Measurements from ENCODE around the gene ANKRD66.

Gene ANKRD66

GRCh38 chr6:46790355-46790874, 43.7 kb downstream of the ANKRD66 start:
- no peak for DNase-seq (ENCODE audit: low spot score)

- no peak for DNase-seq (ENCODE audit: low spot score)
Observed at GRCh38 chr6:46792635-46793034, 45.9 kb downstream of the ANKRD66 start.

DNA sequence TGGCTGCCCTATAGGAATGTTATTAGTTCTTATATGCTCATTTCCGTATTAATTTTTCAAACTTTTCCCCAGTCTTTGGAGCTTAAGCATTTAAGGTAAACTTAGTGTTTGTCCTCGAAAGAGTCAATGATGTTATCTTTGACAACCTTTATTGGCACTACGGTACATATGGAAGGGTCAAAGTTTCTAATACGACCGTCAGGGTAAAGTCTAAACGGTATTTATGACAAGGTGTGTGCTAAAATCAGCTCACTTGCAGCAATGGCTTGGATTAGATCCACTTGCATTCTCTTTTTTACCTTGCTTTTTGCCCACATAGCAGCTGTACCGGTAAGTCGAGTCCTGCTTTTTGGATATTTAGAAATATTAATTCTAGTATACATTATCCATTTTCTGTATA, 46.4 kb downstream of the ANKRD66 start, which contains the start of gene MEP1A:
TSS of gene MEP1A (plus strand) at position 252 of the 400 bp plus-strand sequence. CDS start at position 262, 10 bp downstream.
- no peak for DNase-seq (ENCODE audit: low spot score)

DNA sequence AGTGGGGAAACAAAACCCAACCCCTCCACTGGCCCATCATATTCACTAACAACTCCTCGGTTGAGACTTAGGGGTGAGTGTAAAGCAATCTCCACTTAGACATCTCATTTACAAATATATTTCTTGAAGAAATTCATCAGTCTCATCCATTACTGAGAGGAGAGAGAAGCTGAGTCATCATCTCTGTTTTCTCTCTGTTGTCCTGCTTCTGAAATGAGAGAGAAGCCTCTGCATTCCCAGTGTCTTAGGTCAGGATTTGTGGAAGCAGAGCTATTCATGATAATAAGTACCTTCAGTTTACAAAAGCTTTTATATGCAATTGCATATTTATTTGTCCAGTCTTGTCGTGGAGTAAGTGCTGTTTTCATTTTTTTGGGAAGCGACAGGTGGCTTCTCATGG, 47.3 kb downstream of the ANKRD66 start:
- no peak for DNase-seq (ENCODE audit: low spot score)

GRCh38 chr6:46795816-46796215, 49.1 kb downstream of the ANKRD66 start:
- no peak for DNase-seq (ENCODE audit: low spot score)

DNA sequence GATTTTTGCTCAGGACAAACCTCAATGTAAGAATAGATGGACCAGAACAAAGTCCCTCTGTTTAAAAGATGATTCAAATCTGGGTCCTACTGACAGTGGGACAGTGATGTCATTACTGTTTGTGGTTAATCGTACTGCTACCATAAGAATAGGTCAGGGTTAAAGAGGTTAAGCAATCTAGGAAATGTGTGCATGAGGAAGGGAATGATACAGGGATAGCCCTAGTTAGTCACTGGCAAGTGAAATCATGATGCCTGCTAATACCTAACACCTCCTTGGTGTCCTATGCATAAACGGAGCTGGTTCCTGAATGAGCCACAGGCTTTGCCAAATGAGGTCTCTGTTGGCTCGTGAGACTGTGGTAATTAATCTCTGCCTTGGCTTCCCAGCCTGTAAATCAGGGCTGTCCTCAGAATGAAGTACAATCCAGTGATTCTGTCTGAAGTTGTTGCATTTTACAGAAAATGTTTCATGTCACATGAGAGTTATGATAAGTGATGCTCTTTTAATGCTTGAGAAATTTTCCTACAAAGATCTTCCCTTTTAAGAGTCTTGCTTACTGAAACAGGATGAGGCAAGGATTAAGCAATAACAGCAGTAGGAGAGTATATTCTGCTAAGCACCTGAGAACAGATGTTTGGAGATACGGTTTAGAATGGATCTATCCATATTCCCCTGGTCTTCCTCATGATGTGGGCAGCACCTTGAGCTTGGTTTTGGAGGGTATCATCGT, 50.3 kb downstream of the ANKRD66 start:
- DNase-seq (ENCODE audit: low spot score): no peak

- DNase-seq (ENCODE audit: low spot score): no peak
Observed at GRCh38 chr6:46799657-46800056, 52.9 kb downstream of the ANKRD66 start.

DNA sequence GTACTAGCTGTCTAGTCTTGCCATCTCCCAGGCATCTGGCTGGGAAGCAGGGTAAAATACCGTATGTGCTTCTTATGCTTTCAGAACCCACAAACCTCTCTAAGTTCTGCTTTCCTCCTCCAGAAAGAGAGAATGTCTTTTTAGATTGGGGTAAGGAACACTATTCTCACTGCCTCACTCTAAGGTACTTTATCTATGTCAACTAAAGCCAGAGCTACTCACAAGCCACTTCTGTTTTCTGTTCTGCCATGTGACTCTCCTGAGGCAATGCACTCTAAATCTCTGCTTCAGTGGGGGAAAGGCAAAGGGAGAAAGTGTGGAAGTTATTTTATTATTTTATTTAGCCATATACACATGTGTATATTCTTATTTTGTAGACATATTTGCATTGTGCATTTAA, 62.1 kb downstream of the ANKRD66 start:
- DNase-seq (ENCODE audit: low spot score): no peak
